MM.1S (cell line): ENCODE measurements around the gene KIF3C.

Experiments
- DNase-seq: peaks from one replicate; pipeline ENCODE4 v3.0.0-alpha.2; 2015
- H2AFZ ChIP-seq: fragments of 300-600 bp; sonication (generic); 2 replicates; pipeline ENCODE4 v1.6.0; 2016; ENCODE audit warnings: antibody characterized with exemption, low read length
- H3F3A ChIP-seq: fragments of 300-600 bp; sonication (generic); 2 replicates; pipeline ENCODE4 v1.6.1; 2016; ENCODE audit warnings: mild to moderate bottlenecking, antibody characterized with exemption, low read length, moderate library complexity, mixed read lengths; ENCODE audit not compliant: insufficient read depth
- H3K27ac ChIP-seq: fragments of 300-600 bp; sonication (generic); 2 replicates; pipeline ENCODE4 v1.5.1; 2016; ENCODE audit warnings: mild to moderate bottlenecking, low read length
- H3K27me3 ChIP-seq: fragments of 300-600 bp; sonication (generic); replicated peaks from 2 replicates; pipeline ENCODE4 v1.6.0; 2016; ENCODE audit warnings: low read length; ENCODE audit not compliant: insufficient read depth
- H3K36me3 ChIP-seq: fragments of 300-600 bp; sonication (generic); replicated peaks from 2 replicates; pipeline ENCODE4 v1.6.1; 2016; ENCODE audit warnings: mild to moderate bottlenecking, low read length, mixed read lengths; ENCODE audit not compliant: insufficient read depth
- H3K4me1 ChIP-seq: fragments of 300-600 bp; sonication (generic); 2 replicates; pipeline ENCODE4 v1.6.1; 2016; ENCODE audit warnings: low read length, mixed read lengths
- H3K4me2 ChIP-seq: fragments of 300-600 bp; sonication (generic); 2 replicates; pipeline ENCODE4 v1.6.0; 2016; ENCODE audit warnings: low read depth, low read length
- H3K4me3 ChIP-seq: fragments of 300-600 bp; sonication (generic); 2 replicates; pipeline ENCODE4 v1.5.1; 2016; ENCODE audit warnings: low read length, mixed read lengths
- H3K79me2 ChIP-seq: fragments of 300-600 bp; sonication (generic); 2 replicates; pipeline ENCODE4 v1.6.1; 2016; ENCODE audit warnings: mixed run types, low read length, mixed read lengths
- H3K9ac ChIP-seq: fragments of 300-600 bp; sonication (generic); 2 replicates; pipeline ENCODE4 v1.6.1; 2016; ENCODE audit warnings: low read length, mixed read lengths
- H3K9me2 ChIP-seq: fragments of 300-600 bp; sonication (generic); replicated peaks from 2 replicates; pipeline ENCODE4 v1.6.1; 2016; ENCODE audit warnings: mild to moderate bottlenecking, low read length, mixed read lengths; ENCODE audit not compliant: insufficient read depth
- H3K9me3 ChIP-seq: fragments of 300-600 bp; sonication (generic); replicated peaks from 2 replicates; pipeline ENCODE4 v1.6.1; 2016; ENCODE audit warnings: mild to moderate bottlenecking, low read length, mixed read lengths; ENCODE audit not compliant: insufficient read depth
- H4K20me1 ChIP-seq: fragments of 300-600 bp; sonication (generic); 2 replicates; pipeline ENCODE4 v1.6.1; 2016; ENCODE audit warnings: mild to moderate bottlenecking, low read length, moderate library complexity, mixed read lengths; ENCODE audit not compliant: insufficient read depth
- EZH2 ChIP-seq: fragments of 300-600 bp; sonication (generic); optimal IDR thresholded peaks from 2 replicates; pipeline ENCODE3; 2017; ENCODE audit warnings: low read depth, mild to moderate bottlenecking, antibody characterized with exemption, low read length, mixed read lengths
- EZH2phosphoT487 ChIP-seq: fragments of 300-600 bp; sonication (generic); IDR thresholded peaks from 2 replicates; pipeline ENCODE4 v1.6.1; 2018; ENCODE audit warnings: antibody characterized with exemption, low read length
- TF ChIP-seq, protein P1 (sequence below): fragments of 300-600 bp; sonication (generic); IDR thresholded peaks from 2 replicates; pipeline ENCODE4 v1.5.1; 2016; ENCODE audit warnings: antibody characterized with exemption, low read length, mixed read lengths

KIF3C gene

DNA sequence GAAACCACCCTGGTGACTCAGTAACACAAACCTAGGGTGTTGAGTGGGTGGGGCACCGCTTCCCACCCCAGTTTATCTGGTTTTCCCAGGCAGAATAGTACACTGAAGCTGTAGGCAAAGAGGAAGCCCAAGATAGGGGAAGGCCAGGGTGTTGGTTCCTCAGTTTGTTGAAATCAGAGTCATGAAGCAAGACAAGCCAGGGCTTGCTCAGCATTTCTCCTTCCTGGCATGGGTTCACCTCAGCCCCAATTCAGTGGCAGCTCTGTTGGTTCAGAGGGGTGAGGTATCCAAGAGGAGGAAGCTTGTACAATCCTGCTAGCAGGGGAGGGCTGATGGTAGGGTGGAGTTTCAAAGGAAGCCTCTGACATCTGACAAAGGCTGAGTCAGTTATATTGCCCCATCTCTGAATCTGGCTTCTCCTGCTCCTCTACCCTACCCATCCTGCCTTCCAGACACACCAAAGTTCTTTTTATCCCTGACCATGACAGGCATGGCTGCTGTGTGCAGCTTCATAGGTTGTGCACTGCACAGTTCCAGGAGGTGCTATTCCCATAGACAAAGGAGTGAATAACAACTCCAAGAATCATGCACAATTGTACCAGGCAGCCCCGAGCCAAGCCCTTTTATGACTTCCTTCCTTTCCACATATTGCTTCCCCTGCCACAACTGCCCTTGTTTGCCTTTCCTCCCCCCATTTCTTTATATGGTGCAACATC lies 26.7 kb upstream of the KIF3C start:
- peak; percentile 44 for DNase-seq

DNA sequence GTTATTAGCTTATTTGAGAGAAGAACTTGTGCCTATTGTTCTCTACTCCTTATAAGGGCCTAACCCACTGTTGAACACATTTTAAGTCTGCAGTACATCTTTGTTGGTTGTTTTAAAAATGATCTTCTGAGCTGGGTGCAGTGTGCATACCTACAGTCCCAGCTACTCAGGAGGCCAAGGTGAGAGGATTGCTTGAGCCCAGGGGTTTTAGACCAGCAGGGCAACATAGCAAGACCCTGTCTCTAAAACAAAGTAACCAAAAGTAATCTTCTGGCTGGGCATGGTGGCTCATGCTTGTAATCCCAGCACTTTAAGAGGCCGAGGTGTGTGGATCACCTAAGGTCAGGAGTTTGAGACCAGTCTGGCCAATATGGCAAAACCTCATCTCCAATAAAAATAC lies 25.8 kb upstream of the KIF3C start:
- no peak overlapping the region for H3K27ac ChIP-seq
- H3K36me3 ChIP-seq, result no peaks in the 10 kb centered on the region
- no peak overlapping the region for H3K4me2 ChIP-seq
- no peak overlapping the region for H2AFZ ChIP-seq
- no peaks in the 10 kb centered on the region for H3K9me2 ChIP-seq
- H3K9ac ChIP-seq, result no peak overlapping the region
- H3F3A ChIP-seq, result no peaks in the 10 kb centered on the region
- no peaks in the 10 kb centered on the region for H3K27me3 ChIP-seq
- no peaks in the 10 kb centered on the region for H4K20me1 ChIP-seq
- no peaks in the 10 kb centered on the region for H3K9me3 ChIP-seq
- no peak overlapping the region for H3K4me3 ChIP-seq
- no peak for DNase-seq
- H3K79me2 ChIP-seq, result no peaks in the 10 kb centered on the region
- TF ChIP-seq EZH2 (no peak), EZH2phosphoT487 (no peak)
- TF ChIP-seq, protein P1, sequence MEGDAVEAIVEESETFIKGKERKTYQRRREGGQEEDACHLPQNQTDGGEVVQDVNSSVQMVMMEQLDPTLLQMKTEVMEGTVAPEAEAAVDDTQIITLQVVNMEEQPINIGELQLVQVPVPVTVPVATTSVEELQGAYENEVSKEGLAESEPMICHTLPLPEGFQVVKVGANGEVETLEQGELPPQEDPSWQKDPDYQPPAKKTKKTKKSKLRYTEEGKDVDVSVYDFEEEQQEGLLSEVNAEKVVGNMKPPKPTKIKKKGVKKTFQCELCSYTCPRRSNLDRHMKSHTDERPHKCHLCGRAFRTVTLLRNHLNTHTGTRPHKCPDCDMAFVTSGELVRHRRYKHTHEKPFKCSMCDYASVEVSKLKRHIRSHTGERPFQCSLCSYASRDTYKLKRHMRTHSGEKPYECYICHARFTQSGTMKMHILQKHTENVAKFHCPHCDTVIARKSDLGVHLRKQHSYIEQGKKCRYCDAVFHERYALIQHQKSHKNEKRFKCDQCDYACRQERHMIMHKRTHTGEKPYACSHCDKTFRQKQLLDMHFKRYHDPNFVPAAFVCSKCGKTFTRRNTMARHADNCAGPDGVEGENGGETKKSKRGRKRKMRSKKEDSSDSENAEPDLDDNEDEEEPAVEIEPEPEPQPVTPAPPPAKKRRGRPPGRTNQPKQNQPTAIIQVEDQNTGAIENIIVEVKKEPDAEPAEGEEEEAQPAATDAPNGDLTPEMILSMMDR, result no peak
- H3K4me1 ChIP-seq, result peaks cover 12% of the 10 kb centered on the region

More for the DNA sequence above, 26.7 kb upstream of the KIF3C start:
- Histone ChIP-seq H3K4me3 (no peak overlapping the region), H3K36me3 (no peaks in the 10 kb centered on the region), H3F3A (no peaks in the 10 kb centered on the region), H4K20me1 (no peaks in the 10 kb centered on the region), H3K4me2 (no peak overlapping the region; the same call in none of the 2 replicates), H3K4me1 (peaks cover 12% of the 10 kb centered on the region), H3K9ac (no peak overlapping the region), H3K27me3 (no peaks in the 10 kb centered on the region), H3K9me3 (no peaks in the 10 kb centered on the region), H3K79me2 (no peaks in the 10 kb centered on the region), H3K27ac (peak overlapping the region; percentile 13; the same call in 1 of the 2 replicates), H2AFZ (peak overlapping the region; percentile 75), H3K9me2 (no peaks in the 10 kb centered on the region)
- TF ChIP-seq, protein P1, result no peak
- TF ChIP-seq EZH2 (no peak), EZH2phosphoT487 (no peak)

DNA sequence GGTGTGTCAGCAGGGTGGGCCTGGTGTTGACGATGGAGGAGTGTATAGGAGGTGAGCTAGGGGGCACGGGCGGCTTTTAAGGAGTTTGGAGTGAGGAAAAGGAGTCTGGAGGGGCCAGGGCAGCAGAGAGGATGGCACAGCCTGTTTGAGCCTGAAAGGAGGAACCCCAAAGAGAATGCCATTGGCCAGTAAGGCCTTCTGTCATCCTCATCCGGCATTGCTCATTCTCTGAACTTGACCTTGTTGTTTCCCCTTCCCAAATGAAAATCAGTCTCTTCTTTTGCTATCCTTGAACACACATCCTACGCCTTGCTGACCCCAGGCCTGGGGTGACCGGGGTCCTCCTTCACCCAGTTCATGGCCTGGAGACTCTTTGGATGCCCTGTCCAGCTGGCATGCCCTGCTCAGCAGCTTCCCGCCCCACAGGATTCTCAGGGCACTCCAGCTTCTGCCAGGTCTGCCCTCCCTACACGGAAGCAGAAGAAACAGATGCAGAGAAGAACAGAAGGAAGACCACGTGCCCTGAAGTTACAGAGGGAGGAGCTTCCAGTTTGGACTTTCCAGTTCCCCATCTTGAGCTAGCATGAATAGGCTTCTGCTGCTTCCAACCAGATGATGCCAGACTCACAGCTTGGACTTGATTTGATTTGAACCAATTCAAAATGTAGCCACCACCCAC lies 20.5 kb upstream of the KIF3C start:
- Histone ChIP-seq H3K4me2 (no peak overlapping the region), H3F3A (no peaks in the 10 kb centered on the region), H3K9me2 (no peaks in the 10 kb centered on the region), H3K9ac (no peak overlapping the region), H3K9me3 (no peaks in the 10 kb centered on the region), H3K27me3 (no peaks in the 10 kb centered on the region), H3K36me3 (no peaks in the 10 kb centered on the region), H4K20me1 (no peaks in the 10 kb centered on the region), H2AFZ (no peak overlapping the region), H3K4me3 (no peak overlapping the region), H3K27ac (no peak overlapping the region), H3K79me2 (no peaks in the 10 kb centered on the region), H3K4me1 (no peaks in the 10 kb centered on the region)
- TF ChIP-seq, protein P1, result no peak
- TF ChIP-seq EZH2phosphoT487, result no peak
- TF ChIP-seq EZH2, result no peak
- no peak for DNase-seq
